ENCODE results near the gene TMEM88. TPM values are rescaled to one million over a fixed set of nuclear protein-coding genes. Genes with fewer than 3 reads are reported as not detected.

Gene TMEM88
- total RNA-seq, 4 donors from 2014 or later = 1.5 to 3.8 (median 1.6) TPM; not detected in 1

GRCh38 chr17:7835814-7836595 is 18.9 kb upstream of the TMEM88 start:
- DNase-seq = no peak
- intact Hi-C loops (cut with DNase I) = no loop called here
- WGBS, 2 donors = 0 to 1% methylated on average over 17 to 25 of the region's 61 CpGs
- Histone ChIP-seq H3K27me3 (peaks cover 0 to 4% (median 0%) of the 10 kb centered on the region in 4 donors), H3K36me3 (peaks cover 0 to 8% (median 0%) of the 10 kb centered on the region in 3 donors), H3K4me3 (peak overlapping the region; percentile 67 to 82 (median 77)), H3K27ac (peak overlapping the region; percentile 97 to 99 (median 98)), H3K9me3 (no peaks in the 10 kb centered on the region), H3K4me1 (peaks cover 42 to 75% (median 50%) of the 10 kb centered on the region in 3 donors)
- TF ChIP-seq CTCF (IDR thresholded peaks at IDR 0.05) (peak in 1 of 6 experiments; percentile 4), POLR2A (IDR thresholded peaks at IDR 0.05) (peak in 3 of 4 donors; percentile 9 to 70 (median 51))

DNA sequence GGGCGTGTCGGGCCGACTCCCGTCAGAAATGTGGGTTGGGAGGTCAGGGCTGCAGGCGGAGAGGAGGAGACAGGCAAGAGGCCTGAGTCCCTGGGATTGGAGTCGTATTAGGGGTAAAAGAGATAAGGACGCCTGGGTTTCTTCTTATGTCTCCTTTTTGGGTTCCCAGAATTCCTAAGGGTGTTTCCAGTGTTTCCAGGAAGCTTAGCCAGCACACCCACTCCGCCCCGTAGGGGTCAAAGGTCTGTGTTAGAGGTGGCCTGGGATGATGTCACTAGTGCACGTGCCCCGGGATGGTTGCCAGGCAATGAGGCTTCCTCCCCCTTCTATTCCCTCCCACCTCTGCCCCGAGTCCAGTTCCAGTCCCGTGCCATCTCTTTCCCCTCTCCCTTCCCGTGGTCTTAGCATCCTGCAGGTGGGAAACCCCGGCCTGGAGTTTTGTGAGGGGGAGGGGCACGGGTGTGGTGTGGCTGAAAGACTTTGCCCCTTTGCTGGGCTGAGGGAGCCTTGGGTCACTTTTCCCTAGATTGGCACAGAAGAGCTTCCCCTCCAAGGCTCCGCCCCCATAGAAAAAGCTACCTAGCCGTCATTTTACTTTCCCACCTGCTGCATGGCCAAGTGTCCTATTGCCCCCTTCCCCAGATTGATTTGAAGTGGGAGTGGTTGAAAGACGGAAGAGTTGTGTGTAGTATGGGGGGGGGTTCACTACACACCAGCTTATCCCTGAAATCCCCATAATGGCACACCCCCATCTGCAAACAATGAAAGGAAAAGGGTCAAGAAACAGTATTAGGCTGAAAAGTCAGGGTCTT is 18.1 kb upstream of the TMEM88 start:
- 1% methylated on average over 10 to 14 of the region's 19 CpGs for WGBS, 2 donors
- H3K27ac ChIP-seq = peak overlapping the region; percentile 97 to 99 (median 98)
- no peak for DNase-seq
- H3K9me3 ChIP-seq = no peaks in the 10 kb centered on the region
- intact Hi-C loops (cut with DNase I) = no loop called here
- peaks cover 42 to 83% (median 55%) of the 10 kb centered on the region in 3 donors for H3K4me1 ChIP-seq
- H3K4me3 ChIP-seq = peak overlapping the region; percentile 67 to 82 (median 77)
- H3K36me3 ChIP-seq = peaks cover 0 to 8% (median 0%) of the 10 kb centered on the region in 3 donors
- H3K27me3 ChIP-seq = no peaks in the 10 kb centered on the region
- peak in 1 of 4 donors; percentile 8 for TF ChIP-seq POLR2A (IDR thresholded peaks at IDR 0.05)
- TF ChIP-seq CTCF (IDR thresholded peaks at IDR 0.05) = peak in 2 of 6 experiments; percentile 3 to 8

DNA sequence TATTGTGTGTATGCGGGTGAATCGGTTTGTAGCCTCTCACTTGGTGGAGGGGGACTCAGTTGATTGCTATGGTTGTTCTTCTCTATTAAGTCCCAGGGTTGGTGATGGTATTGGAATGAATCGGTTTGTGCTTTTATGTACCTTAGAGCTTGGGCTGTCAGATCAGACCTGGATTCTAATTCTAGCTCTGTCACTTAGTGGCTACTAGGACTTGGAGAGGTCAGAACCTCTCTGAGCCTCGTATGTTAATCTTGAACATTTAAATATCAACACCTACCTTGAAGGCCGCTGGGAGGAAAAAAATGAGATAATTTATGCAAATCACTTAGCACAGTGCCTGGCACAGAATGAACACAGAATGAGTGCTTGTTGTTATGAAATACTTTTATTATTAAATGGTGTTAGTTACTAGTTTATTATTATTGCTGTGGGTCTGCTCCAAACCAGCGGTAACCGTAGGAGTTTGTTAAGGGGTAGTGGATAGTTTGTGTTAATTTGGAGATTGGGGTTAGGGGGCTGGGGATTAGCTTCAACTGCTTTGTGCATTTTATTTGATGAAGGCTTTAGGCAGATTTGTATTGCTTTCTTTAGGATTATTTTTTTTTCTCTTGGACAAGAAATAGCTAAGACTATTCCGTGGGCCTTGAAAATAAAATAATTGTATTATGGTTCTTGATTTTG is 17.3 kb upstream of the TMEM88 start:
- no peak for DNase-seq
- intact Hi-C loops (cut with DNase I) = no loop called here
- Histone ChIP-seq H3K4me1 (peaks cover 42 to 88% (median 55%) of the 10 kb centered on the region in 3 donors), H3K4me3 (peak overlapping the region in 3 of 4 donors; percentile 67 to 82 (median 72)), H3K9me3 (no peaks in the 10 kb centered on the region), H3K27me3 (no peaks in the 10 kb centered on the region), H3K36me3 (peaks cover 0 to 8% (median 0%) of the 10 kb centered on the region in 3 donors), H3K27ac (peak overlapping the region; percentile 97 to 99 (median 98))
- 8 to 9% methylated on average over 8 of the region's 8 CpGs for WGBS, 2 donors
- TF ChIP-seq POLR2A (IDR thresholded peaks at IDR 0.05) (no peak), CTCF (IDR thresholded peaks at IDR 0.05) (no peak)

DNA sequence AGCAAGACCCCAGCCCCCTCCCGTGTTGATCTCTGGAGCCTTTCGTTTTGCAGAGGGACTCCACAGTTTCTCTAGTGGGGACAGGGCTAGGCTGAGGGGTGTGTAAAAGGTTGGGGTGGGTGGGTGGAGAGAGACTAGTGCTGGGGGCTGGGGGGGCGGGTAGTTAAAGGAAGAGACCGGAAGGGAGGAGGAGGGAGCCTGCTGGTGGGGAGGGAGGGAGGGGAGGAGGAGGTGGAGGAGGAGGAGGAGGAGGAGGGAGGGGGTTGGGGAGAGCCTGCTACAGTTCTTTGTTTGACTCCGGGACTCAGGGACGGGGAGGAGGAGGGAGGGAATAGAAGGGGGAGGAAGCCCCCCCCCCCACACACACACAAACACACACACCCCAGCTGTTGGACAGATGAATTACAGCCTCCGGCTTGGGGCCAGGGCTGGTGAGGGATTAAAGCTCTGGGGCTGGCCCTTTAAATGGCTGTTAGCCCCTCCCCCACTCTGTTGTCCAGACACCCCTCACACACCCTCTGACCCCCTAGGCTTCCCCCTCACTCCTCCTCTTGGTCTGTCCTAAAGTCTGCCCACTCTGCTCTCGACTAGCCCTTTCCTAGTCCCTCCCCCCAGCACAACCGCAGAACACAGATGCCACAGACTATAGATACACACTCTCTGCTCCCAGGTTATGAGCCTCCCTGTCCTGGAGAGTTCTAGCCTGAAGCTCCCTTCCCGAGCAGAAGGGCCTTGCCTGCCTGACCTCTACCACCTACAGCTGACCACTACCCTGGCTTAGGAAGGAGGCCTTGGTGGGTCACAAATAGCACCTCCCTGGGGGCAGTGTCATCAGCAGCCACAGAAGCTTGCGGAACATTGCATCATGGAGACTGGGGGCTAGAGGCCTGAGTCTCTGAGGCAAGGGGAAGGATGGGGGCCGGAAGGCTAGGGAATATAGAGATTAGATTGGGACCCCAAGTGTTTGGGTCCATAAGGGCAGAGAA is 16.5 kb upstream of the TMEM88 start:
- Histone ChIP-seq H3K9me3 (no peaks in the 10 kb centered on the region), H3K4me3 (peak overlapping the region in 3 of 4 donors; percentile 4 to 82 (median 67)), H3K4me1 (peaks cover 37 to 90% (median 53%) of the 10 kb centered on the region in 3 donors), H3K36me3 (peaks cover 0 to 8% (median 0%) of the 10 kb centered on the region in 3 donors), H3K27ac (peak overlapping the region; percentile 97 to 99 (median 98)), H3K27me3 (no peaks in the 10 kb centered on the region)
- intact Hi-C loops (cut with DNase I) = no loop called here
- TF ChIP-seq POLR2A (IDR thresholded peaks at IDR 0.05) (no peak), CTCF (IDR thresholded peaks at IDR 0.05) (no peak)
- WGBS, 2 donors = 25 to 59% methylated on average over 4 to 6 of the region's 12 CpGs
- DNase-seq = no peak

All from esophagus squamous epithelium (tissue), 5 donors.